Caco-2 (cell line): ENCODE data around the gene COL15A1. TPM values are rescaled to one million over a fixed set of nuclear protein-coding genes. Genes with fewer than 3 reads are reported as not detected.

Experiments used
- BruUV-seq: library from RNA; stranded (reverse); fragments of 400-500 nt; replicated peaks from 2 replicates; lab custom pipeline; 2021; lab: Mats Ljungman, UMichigan
- CTCF ChIA-PET: fragments of 300-600 bp; sonication (Branson Sonifier 250); formaldehyde crosslinking; loops from one replicate; lab custom pipeline; 2022; ENCODE audit warnings: antibody characterized with exemption; lab: Charles Lee
- POLR2A ChIA-PET: fragments of 300-600 bp; sonication (Branson Sonifier 250); formaldehyde crosslinking; loops from one replicate; lab custom pipeline; 2022; ENCODE audit warnings: antibody characterized with exemption; lab: Charles Lee
- DNase-seq, 2 experiments: peaks; one replicate each; pipeline versions ENCODE4 v3.0.0 to v3.0.0-alpha.2; 2020 to 2022
- H3K27me3 ChIP-seq: replicated peaks from 2 replicates; pipeline ENCODE4 v1.6.0; 2011; ENCODE audit warnings: low read length; ENCODE audit not compliant: control insufficient read depth, insufficient read depth
- H3K36me3 ChIP-seq: 2 replicates; pipeline ENCODE4 v1.5.1; 2011; ENCODE audit warnings: low read length; ENCODE audit not compliant: control insufficient read depth, insufficient read depth
- H3K4me1 ChIP-seq: fragments of 250-450 bp; sonication (Bioruptor Pico); 2 replicates; pipeline ENCODE4 v1.5.1; 2020; ENCODE audit warnings: mild to moderate bottlenecking
- H3K4me3 ChIP-seq: 2 replicates; pipeline ENCODE4 v1.5.1; 2011; ENCODE audit warnings: low read depth, mild to moderate bottlenecking, control low read depth, low read length
- H3K9me3 ChIP-seq: fragments of 250-450 bp; sonication (Bioruptor Pico); 2 replicates; pipeline ENCODE4 v1.5.1; 2020; ENCODE audit warnings: mild to moderate bottlenecking, moderate library complexity
- H3K27ac Mint-ChIP-seq: one replicate; pipeline ENCODE4 v1.8.0; 2022; ENCODE audit warnings: mixed read lengths; ENCODE audit not compliant: unreplicated experiment
- H3K27me3 Mint-ChIP-seq: one replicate; pipeline ENCODE4 v1.8.0; 2022; ENCODE audit warnings: mixed read lengths; ENCODE audit not compliant: insufficient read depth, unreplicated experiment
- H3K36me3 Mint-ChIP-seq: one replicate; pipeline ENCODE4 v1.8.0; 2022; ENCODE audit warnings: mild to moderate bottlenecking, mixed read lengths; ENCODE audit not compliant: insufficient read depth, unreplicated experiment
- H3K4me1 Mint-ChIP-seq: one replicate; pipeline ENCODE4 v1.8.0; 2022; ENCODE audit warnings: low read depth, mixed read lengths; ENCODE audit not compliant: unreplicated experiment
- H3K4me3 Mint-ChIP-seq: one replicate; pipeline ENCODE4 v1.8.0; 2022; ENCODE audit warnings: mild to moderate bottlenecking, moderate library complexity, mixed read lengths; ENCODE audit not compliant: unreplicated experiment
- H3K9me3 Mint-ChIP-seq: one replicate; pipeline ENCODE4 v1.8.0; 2022; ENCODE audit warnings: mixed read lengths; ENCODE audit not compliant: unreplicated experiment
- intact Hi-C: fragments of 100-400 bp; cut with micrococcal nuclease; formaldehyde crosslinking; loops from one replicate; pipeline ENCODE4 v1.10.0; 2022; ENCODE audit not compliant: unreplicated experiment
- total RNA-seq: library from RNA; stranded (reverse); gene quantifications from 2 replicates; pipeline ENCODE4 v1.2.3, GENCODE V29; 2022
- TF ChIP-seq, protein P1 (sequence below), 2 experiments: fragments of 200-600 bp in 1 of 2; IDR thresholded peaks; 1 replicate in 1 of 2; 2 replicates in 1 of 2; pipeline versions ENCODE4 v1.5.1 to v1.8.0; 2011 to 2022; ENCODE audit warnings: antibody characterized with exemption in 1 of 2, control low read depth in 1 of 2, inconsistent platforms in 1 of 2, low read depth in 1 of 2, low read length in 1 of 2, mild to moderate bottlenecking in 1 of 2, moderate library complexity in 1 of 2; ENCODE audit not compliant: insufficient read depth in 1 of 2, severe bottlenecking in 1 of 2, unreplicated experiment in 1 of 2

The COL15A1 gene
- total RNA-seq, 1 experiment from 2014 or later = not detected

DNA sequence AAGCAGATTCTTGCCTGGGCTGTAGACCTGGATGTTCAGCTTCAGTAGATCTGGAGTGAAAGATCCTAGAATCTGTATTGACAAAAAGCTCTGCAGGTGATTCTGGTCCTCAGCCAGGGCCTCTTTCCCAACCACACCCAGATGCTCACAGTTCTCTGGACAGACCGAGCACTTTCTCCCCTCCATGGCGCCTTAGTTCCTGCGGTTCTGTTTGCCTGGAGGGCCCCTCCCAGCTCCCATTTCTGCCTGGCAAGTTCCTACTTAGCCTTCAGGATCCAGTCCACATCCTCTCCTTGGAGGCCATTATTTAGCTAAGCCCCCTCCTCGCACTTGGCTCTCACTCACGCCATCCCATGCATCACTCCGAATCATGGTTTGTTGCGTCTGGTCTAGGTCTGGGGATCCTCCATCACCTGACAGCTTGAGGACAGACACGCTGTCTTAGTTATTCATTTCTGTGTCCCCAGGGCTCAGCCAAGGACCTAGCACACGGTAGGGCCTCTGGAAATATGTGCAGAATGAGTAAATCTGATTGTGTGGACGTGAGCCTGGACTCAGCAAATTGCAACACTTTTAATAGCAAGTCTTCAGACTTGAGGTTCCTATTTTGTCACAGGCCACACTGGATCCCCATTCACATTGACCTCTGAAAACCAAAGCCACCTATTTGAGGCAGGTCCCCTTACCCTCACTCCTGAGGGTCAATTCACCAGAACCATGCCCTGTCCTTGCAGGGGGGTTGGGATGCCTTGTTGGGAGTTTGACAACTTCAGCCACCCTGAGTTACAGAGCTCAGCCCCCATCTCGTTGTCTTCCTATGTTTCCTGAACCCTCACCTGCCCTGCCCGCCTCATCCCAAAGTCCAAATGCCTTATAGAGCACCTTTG, 50.7 kb downstream of the COL15A1 start:
- no peaks in the 10 kb centered on the region for H3K27me3 ChIP-seq
- H3K36me3 Mint-ChIP-seq = no peaks in the 10 kb centered on the region
- no peaks in the 10 kb centered on the region; the same call in 1 of the 2 replicates for H3K9me3 ChIP-seq
- intact Hi-C loops = no loop called here
- ChIA-PET POLR2A (no interaction called here), CTCF (interaction anchor here (1.1 kb wide), 1 partner anchor 19 kb away, joined by 3 read pairs; no protein-coding TSS in a partner anchor)
- TF ChIP-seq, protein P1, sequence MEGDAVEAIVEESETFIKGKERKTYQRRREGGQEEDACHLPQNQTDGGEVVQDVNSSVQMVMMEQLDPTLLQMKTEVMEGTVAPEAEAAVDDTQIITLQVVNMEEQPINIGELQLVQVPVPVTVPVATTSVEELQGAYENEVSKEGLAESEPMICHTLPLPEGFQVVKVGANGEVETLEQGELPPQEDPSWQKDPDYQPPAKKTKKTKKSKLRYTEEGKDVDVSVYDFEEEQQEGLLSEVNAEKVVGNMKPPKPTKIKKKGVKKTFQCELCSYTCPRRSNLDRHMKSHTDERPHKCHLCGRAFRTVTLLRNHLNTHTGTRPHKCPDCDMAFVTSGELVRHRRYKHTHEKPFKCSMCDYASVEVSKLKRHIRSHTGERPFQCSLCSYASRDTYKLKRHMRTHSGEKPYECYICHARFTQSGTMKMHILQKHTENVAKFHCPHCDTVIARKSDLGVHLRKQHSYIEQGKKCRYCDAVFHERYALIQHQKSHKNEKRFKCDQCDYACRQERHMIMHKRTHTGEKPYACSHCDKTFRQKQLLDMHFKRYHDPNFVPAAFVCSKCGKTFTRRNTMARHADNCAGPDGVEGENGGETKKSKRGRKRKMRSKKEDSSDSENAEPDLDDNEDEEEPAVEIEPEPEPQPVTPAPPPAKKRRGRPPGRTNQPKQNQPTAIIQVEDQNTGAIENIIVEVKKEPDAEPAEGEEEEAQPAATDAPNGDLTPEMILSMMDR (IDR thresholded peaks at IDR 0.05; ENCODE audit: insufficient read depth in 1 of 2, low read depth in 1 of 2, low read length in 1 of 2, severe bottlenecking in 1 of 2, unreplicated experiment in 1 of 2) = no peak
- no peak overlapping the region for H3K4me3 Mint-ChIP-seq
- H3K27me3 Mint-ChIP-seq = peaks cover 16% of the 10 kb centered on the region
- peaks cover 3% of the 10 kb centered on the region; the same call in 1 of the 2 replicates for H3K4me1 ChIP-seq
- no peaks in the 10 kb centered on the region for H3K9me3 Mint-ChIP-seq
- H3K36me3 ChIP-seq = no peaks in the 10 kb centered on the region
- no peak for DNase-seq
- BruUV-seq = no TSS peak
- no peak overlapping the region for H3K27ac Mint-ChIP-seq
- no peak overlapping the region for H3K4me3 ChIP-seq
- H3K4me1 Mint-ChIP-seq = no peaks in the 10 kb centered on the region

DNA sequence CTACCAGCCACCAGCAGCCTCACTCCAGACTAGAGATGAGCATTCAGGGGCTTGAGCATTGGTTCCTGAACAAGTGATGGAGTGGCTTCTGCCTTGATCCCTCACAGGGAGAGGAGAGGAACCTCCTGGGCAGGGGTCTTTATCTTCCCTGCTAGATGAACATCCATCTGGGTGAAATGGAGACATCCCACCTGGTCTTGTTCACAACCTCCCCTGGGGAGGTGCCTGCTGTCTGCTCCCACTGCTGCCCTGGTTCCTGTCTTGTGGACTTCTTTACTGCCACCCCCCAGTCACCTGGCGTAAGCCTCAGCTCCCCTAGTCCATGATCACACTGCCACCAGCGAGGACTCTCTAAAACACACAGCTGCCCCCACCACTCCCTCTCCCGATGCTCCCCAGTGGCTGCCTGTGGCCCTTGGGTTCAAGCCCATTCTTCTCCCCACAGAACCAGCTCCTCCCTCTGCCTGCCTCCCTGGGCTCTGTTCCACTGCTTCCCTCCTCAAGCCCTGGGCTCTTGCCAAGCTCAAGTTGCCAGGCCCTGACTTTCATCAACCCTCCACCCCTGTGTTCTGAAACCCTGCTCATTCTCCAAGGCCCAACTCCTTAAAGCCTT, 51.5 kb downstream of the COL15A1 start:
- H3K4me3 ChIP-seq = no peak overlapping the region
- TF ChIP-seq, protein P1 (IDR thresholded peaks at IDR 0.05; ENCODE audit: insufficient read depth in 1 of 2, low read depth in 1 of 2, low read length in 1 of 2, severe bottlenecking in 1 of 2, unreplicated experiment in 1 of 2) = no peak
- Mint-ChIP-seq H3K27me3 (peaks cover 16% of the 10 kb centered on the region), H3K36me3 (no peaks in the 10 kb centered on the region), H3K27ac (no peak overlapping the region), H3K4me3 (no peak overlapping the region), H3K9me3 (no peaks in the 10 kb centered on the region), H3K4me1 (no peaks in the 10 kb centered on the region)
- no TSS peak for BruUV-seq
- no peaks in the 10 kb centered on the region for H3K27me3 ChIP-seq
- H3K4me1 ChIP-seq = peaks cover 3% of the 10 kb centered on the region; the same call in 1 of the 2 replicates
- no peaks in the 10 kb centered on the region; the same call in 1 of the 2 replicates for H3K9me3 ChIP-seq
- POLR2A ChIA-PET = no interaction called here
- no peak for DNase-seq
- intact Hi-C loops = no loop called here
- no peaks in the 10 kb centered on the region for H3K36me3 ChIP-seq
- CTCF ChIA-PET = no interaction called here

DNA sequence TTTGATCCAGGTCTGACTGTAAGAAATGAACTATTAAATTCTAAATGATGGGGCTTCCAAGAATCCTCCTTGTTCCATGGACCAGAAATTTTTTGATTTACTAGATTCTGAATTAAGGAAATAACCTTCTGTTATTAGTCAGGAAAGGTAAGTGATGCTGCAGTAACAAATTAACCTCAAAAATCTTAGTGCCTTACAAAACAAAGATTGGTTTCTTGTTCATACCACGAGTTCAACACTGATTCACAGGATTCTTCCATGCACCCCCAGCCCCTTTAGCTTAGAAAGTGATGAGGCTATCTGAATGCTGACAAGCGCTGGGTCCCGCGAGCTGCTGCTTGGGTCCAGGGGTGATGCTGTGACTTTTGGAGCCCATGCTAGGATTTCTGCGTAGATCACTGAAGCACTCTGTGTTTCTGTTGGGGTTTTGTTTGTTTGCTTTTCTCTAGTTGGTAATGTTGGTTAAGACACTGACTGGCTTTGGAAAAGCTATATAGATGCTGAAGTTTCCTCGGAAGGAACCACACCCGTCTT, 52.3 kb downstream of the COL15A1 start:
- Mint-ChIP-seq H3K4me3 (no peak overlapping the region), H3K27me3 (peaks cover 16% of the 10 kb centered on the region), H3K27ac (no peak overlapping the region), H3K4me1 (no peaks in the 10 kb centered on the region), H3K36me3 (no peaks in the 10 kb centered on the region), H3K9me3 (no peaks in the 10 kb centered on the region)
- Histone ChIP-seq H3K36me3 (no peaks in the 10 kb centered on the region), H3K9me3 (no peaks in the 10 kb centered on the region; the same call in 1 of the 2 replicates), H3K4me3 (no peak overlapping the region), H3K4me1 (peaks cover 3% of the 10 kb centered on the region; the same call in 1 of the 2 replicates), H3K27me3 (no peaks in the 10 kb centered on the region)
- intact Hi-C loops = no loop called here
- ChIA-PET POLR2A (no interaction called here), CTCF (no interaction called here)
- TF ChIP-seq, protein P1 (IDR thresholded peaks at IDR 0.05; ENCODE audit: insufficient read depth in 1 of 2, low read depth in 1 of 2, low read length in 1 of 2, severe bottlenecking in 1 of 2, unreplicated experiment in 1 of 2) = no peak
- BruUV-seq = no TSS peak
- no peak for DNase-seq
